NCI-H2107 treated with DMSO at 0.1 percent for 48 hours (cell line): ENCODE results near the gene IGSF9.

ENCODE experiments used
- DNase-seq: peaks from one replicate; lab custom pipeline; 2025; ENCODE audit not compliant: unreplicated experiment; lab: John Stamatoyannopoulos, UW

IGSF9 gene

DNA sequence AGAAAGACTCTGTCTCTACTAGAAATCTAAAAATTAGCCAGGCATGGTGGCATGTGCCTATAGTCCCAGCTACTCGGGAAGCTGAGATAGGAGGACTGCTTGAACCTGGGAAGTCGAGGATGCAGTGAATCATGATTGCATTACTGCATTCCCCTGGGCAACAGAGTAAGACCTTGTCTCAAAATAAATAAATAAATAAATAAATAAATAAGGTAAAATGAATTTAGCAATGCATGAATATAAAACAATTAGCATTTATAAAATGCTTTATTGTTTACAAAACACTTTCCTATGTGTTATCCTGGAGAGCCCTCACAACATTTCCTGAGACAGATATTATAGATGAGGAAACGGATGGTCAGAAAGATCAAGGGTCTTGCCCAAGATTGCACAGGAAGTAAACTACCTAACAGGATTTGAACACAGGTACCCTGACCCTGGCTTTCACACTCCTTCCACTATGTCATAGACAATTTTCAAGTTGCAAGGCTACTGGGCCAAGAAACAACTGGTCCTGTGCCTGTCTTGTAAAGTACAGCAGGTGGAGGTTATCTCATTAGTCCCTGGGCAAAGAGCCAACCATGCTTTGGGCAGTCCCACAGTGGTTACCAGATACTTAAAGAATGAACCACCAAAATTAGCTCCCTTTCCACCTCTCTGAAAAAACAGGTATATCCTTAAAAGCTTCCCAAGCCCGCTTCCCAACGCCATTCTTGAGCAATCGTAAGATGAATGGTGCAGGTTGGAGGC, 67.5 kb downstream of the IGSF9 start:
- peak; percentile 63 for DNase-seq
